Endothelial cell of umbilical vein (primary cell): Measurements from ENCODE around the gene SFTPB.

Experiments
- EZH2 ChIP-seq: IDR thresholded peaks from 2 replicates; pipeline ENCODE4 v1.6.1; 2012; ENCODE audit warnings: borderline replicate concordance, low read depth, mild to moderate bottlenecking, moderate library complexity, low read length, inconsistent platforms; ENCODE audit not compliant: severe bottlenecking
- GATA2 ChIP-seq: IDR thresholded peaks from 2 replicates; pipeline ENCODE4 v1.7.0; 2011; ENCODE audit warnings: low read depth, mild to moderate bottlenecking, moderate library complexity, mixed read lengths, low read length; ENCODE audit not compliant: insufficient read length, insufficient read depth
- JUN ChIP-seq: IDR thresholded peaks from 2 replicates; pipeline ENCODE4 v1.6.1; 2011; ENCODE audit warnings: borderline replicate concordance, low read depth; ENCODE audit not compliant: insufficient read length, insufficient read depth
- MYC ChIP-seq: IDR thresholded peaks from one replicate; pipeline ENCODE4 v1.6.1; 2011; ENCODE audit warnings: mild to moderate bottlenecking, low read depth, low read length
- POLR2A ChIP-seq: IDR thresholded peaks from 2 replicates; pipeline ENCODE4 v1.6.1; 2012; ENCODE audit warnings: low read depth, mild to moderate bottlenecking, control low read depth, low read length
- POLR2AphosphoS5 ChIP-seq: IDR thresholded peaks from 2 replicates; pipeline ENCODE4 v1.6.1; 2012; ENCODE audit warnings: low read depth, mild to moderate bottlenecking, control low read depth, low read length, moderate library complexity; ENCODE audit not compliant: insufficient read depth
- TF ChIP-seq, protein P1 (sequence below), 2 donors: IDR thresholded peaks; 1 replicate in 1 of 2; 2 replicates in 1 of 2; pipeline ENCODE4 v1.5.1; 2011; ENCODE audit warnings: low read length in 2 of 2, mild to moderate bottlenecking in 2 of 2, moderate library complexity in 2 of 2, control low read depth in 1 of 2, inconsistent platforms in 1 of 2, low read depth in 1 of 2; ENCODE audit not compliant: insufficient read depth in 1 of 2; ENCODE audit errors: extremely low read depth in 1 of 2

DNA sequence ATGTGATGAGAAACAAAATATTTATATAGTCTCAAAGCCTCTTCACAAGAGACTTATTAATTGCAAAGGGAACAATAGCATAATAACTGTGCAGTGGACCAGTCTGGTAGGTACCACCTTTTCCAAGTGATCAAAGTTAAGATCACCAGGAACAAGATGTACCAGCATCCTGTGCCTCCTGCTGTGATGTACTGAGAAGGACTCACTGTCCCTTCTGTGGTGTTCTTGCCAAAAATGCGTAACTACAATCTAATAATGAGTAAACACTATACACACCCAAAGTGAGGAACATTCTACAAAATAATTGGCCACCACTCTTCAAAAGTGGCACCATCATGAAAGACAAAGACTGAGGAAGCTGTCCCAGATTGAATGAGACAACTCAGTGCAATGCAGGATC is 40.6 kb upstream of the SFTPB start:
- TF ChIP-seq, protein P1, sequence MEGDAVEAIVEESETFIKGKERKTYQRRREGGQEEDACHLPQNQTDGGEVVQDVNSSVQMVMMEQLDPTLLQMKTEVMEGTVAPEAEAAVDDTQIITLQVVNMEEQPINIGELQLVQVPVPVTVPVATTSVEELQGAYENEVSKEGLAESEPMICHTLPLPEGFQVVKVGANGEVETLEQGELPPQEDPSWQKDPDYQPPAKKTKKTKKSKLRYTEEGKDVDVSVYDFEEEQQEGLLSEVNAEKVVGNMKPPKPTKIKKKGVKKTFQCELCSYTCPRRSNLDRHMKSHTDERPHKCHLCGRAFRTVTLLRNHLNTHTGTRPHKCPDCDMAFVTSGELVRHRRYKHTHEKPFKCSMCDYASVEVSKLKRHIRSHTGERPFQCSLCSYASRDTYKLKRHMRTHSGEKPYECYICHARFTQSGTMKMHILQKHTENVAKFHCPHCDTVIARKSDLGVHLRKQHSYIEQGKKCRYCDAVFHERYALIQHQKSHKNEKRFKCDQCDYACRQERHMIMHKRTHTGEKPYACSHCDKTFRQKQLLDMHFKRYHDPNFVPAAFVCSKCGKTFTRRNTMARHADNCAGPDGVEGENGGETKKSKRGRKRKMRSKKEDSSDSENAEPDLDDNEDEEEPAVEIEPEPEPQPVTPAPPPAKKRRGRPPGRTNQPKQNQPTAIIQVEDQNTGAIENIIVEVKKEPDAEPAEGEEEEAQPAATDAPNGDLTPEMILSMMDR (IDR thresholded peaks at IDR 0.05; ENCODE audit: extremely low read depth in 1 of 2, insufficient read depth in 1 of 2, low read depth in 1 of 2, low read length in 2 of 2), result no peak
- no peak for TF ChIP-seq POLR2A
- TF ChIP-seq MYC, result no peak
- no peak for TF ChIP-seq JUN
- no peak for TF ChIP-seq POLR2AphosphoS5
- TF ChIP-seq GATA2, result no peak
- no peak for TF ChIP-seq EZH2
